ENCODE measurements around the gene NUDT15. TPM values are rescaled to one million over a fixed set of nuclear protein-coding genes. Genes with fewer than 3 reads are reported as not detected.

NUDT15 gene
- total RNA-seq, 1 experiment from 2014 or later: 38.6 TPM

- H3K4me2 ChIP-seq (ENCODE audit: low read length): no peak overlapping the region
- intact Hi-C loops (cut with micrococcal nuclease): no loop called here
- H3K79me2 ChIP-seq (ENCODE audit: insufficient read depth, low read length): peaks cover 3% of the 10 kb centered on the region; the same call in 1 of the 2 replicates
- H3K27ac ChIP-seq (ENCODE audit: low read depth, low read length): no peak overlapping the region
- RAD21 ChIA-PET (ENCODE audit: low non-redundant PET in 1 of 2, low total read pairs in 2 of 2, uncharacterized antibody in 2 of 2, unreplicated experiment in 2 of 2): no interaction called here
- no peaks in the 10 kb centered on the region for H3K27me3 ChIP-seq (ENCODE audit: insufficient read depth, low read length)
- H2AFZ ChIP-seq (ENCODE audit: low read depth, low read length, poor library complexity, severe bottlenecking): no peak overlapping the region
- peaks cover 6 to 17% of the 10 kb centered on the region in 2 experiments; a peak in 3 of 4 replicates for H3K36me3 ChIP-seq (ENCODE audit: control insufficient read depth in 1 of 2, insufficient read depth in 2 of 2, low read length in 2 of 2)
- H3K4me3 ChIP-seq (replicated peaks in 1 of 2; ENCODE audit: low read depth in 1 of 2, low read length in 2 of 2): no peak overlapping the region
- ATAC-seq (no peak), DNase-seq (ENCODE audit: low read depth, low spot score) (no peak)
- CTCF ChIA-PET: no interaction called here
- POLR2A ChIA-PET: no interaction called here
- H3K4me1 ChIP-seq (ENCODE audit: control insufficient read depth in 1 of 2, insufficient read depth in 2 of 2, low read length in 2 of 2): no peaks in the 10 kb centered on the region
- no peaks in the 10 kb centered on the region for H3K9me2 ChIP-seq (ENCODE audit: insufficient read depth)
- no peaks in the 10 kb centered on the region for H3K9me3 ChIP-seq (ENCODE audit: control insufficient read depth in 1 of 2, insufficient read depth in 1 of 2, low read depth in 1 of 2, low read length in 2 of 2)
- H4K20me1 ChIP-seq (ENCODE audit: insufficient read depth): no peaks in the 10 kb centered on the region
- no TSS peak for BruUV-seq (replicated peaks)
- TF ChIP-seq CEBPB (IDR thresholded peaks at IDR 0.05; ENCODE audit: low read depth) (no peak), FOSL1 (IDR thresholded peaks at IDR 0.05; ENCODE audit: low read depth) (no peak), POLR2AphosphoS5 (IDR thresholded peaks at IDR 0.05; ENCODE audit: low read depth, low read length) (no peak), ZNF274 (IDR thresholded peaks at IDR 0.05; ENCODE audit: low read depth, low read length) (no peak), RAD21 (IDR thresholded peaks at IDR 0.05; ENCODE audit: low read depth) (no peak), YY1 (IDR thresholded peaks at IDR 0.05; ENCODE audit: extremely low read depth, insufficient replicate concordance, low read depth, low read length) (no peak), SRF (IDR thresholded peaks at IDR 0.05; ENCODE audit: low read depth) (no peak), ELF1 (IDR thresholded peaks at IDR 0.05; ENCODE audit: borderline replicate concordance, low read depth) (no peak), EGR1 (IDR thresholded peaks at IDR 0.05; ENCODE audit: low read depth) (no peak), JUND (IDR thresholded peaks at IDR 0.05) (no peak), EZH2 (IDR thresholded peaks at IDR 0.05) (no peak)
- TF ChIP-seq, protein P1, sequence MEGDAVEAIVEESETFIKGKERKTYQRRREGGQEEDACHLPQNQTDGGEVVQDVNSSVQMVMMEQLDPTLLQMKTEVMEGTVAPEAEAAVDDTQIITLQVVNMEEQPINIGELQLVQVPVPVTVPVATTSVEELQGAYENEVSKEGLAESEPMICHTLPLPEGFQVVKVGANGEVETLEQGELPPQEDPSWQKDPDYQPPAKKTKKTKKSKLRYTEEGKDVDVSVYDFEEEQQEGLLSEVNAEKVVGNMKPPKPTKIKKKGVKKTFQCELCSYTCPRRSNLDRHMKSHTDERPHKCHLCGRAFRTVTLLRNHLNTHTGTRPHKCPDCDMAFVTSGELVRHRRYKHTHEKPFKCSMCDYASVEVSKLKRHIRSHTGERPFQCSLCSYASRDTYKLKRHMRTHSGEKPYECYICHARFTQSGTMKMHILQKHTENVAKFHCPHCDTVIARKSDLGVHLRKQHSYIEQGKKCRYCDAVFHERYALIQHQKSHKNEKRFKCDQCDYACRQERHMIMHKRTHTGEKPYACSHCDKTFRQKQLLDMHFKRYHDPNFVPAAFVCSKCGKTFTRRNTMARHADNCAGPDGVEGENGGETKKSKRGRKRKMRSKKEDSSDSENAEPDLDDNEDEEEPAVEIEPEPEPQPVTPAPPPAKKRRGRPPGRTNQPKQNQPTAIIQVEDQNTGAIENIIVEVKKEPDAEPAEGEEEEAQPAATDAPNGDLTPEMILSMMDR (IDR thresholded peaks at IDR 0.05 in 2 of 3, conservative IDR thresholded peaks at IDR 0.05 in 1 of 3; ENCODE audit: borderline replicate concordance in 1 of 3, insufficient read depth in 1 of 3, low read depth in 2 of 3, low read length in 2 of 3): no peak
- TF ChIP-seq, protein P2, sequence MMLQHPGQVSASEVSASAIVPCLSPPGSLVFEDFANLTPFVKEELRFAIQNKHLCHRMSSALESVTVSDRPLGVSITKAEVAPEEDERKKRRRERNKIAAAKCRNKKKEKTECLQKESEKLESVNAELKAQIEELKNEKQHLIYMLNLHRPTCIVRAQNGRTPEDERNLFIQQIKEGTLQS (IDR thresholded peaks at IDR 0.05): no peak
- TF ChIP-seq, protein P3, sequence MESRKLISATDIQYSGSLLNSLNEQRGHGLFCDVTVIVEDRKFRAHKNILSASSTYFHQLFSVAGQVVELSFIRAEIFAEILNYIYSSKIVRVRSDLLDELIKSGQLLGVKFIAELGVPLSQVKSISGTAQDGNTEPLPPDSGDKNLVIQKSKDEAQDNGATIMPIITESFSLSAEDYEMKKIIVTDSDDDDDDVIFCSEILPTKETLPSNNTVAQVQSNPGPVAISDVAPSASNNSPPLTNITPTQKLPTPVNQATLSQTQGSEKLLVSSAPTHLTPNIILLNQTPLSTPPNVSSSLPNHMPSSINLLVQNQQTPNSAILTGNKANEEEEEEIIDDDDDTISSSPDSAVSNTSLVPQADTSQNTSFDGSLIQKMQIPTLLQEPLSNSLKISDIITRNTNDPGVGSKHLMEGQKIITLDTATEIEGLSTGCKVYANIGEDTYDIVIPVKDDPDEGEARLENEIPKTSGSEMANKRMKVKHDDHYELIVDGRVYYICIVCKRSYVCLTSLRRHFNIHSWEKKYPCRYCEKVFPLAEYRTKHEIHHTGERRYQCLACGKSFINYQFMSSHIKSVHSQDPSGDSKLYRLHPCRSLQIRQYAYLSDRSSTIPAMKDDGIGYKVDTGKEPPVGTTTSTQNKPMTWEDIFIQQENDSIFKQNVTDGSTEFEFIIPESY (IDR thresholded peaks at IDR 0.05; ENCODE audit: extremely low read depth, insufficient replicate concordance, low read length): no peak
- TF ChIP-seq, protein P4, sequence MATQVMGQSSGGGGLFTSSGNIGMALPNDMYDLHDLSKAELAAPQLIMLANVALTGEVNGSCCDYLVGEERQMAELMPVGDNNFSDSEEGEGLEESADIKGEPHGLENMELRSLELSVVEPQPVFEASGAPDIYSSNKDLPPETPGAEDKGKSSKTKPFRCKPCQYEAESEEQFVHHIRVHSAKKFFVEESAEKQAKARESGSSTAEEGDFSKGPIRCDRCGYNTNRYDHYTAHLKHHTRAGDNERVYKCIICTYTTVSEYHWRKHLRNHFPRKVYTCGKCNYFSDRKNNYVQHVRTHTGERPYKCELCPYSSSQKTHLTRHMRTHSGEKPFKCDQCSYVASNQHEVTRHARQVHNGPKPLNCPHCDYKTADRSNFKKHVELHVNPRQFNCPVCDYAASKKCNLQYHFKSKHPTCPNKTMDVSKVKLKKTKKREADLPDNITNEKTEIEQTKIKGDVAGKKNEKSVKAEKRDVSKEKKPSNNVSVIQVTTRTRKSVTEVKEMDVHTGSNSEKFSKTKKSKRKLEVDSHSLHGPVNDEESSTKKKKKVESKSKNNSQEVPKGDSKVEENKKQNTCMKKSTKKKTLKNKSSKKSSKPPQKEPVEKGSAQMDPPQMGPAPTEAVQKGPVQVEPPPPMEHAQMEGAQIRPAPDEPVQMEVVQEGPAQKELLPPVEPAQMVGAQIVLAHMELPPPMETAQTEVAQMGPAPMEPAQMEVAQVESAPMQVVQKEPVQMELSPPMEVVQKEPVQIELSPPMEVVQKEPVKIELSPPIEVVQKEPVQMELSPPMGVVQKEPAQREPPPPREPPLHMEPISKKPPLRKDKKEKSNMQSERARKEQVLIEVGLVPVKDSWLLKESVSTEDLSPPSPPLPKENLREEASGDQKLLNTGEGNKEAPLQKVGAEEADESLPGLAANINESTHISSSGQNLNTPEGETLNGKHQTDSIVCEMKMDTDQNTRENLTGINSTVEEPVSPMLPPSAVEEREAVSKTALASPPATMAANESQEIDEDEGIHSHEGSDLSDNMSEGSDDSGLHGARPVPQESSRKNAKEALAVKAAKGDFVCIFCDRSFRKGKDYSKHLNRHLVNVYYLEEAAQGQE (IDR thresholded peaks at IDR 0.05; ENCODE audit: low read depth): no peak
- no peak overlapping the region for H3K9ac ChIP-seq (ENCODE audit: low read length)
Measured at GRCh38 chr13:48050550-48050949, 13.0 kb downstream of the NUDT15 start.
